ENCODE data around the gene TBCD.
A peak's percentile ranks its signal among the peaks of the same experiment; 100 is the strongest.
"Not testable (repeated sequence)": the region's sequence is repeated elsewhere in the genome, so short reads cannot be mapped to it uniquely, and the experiment has no call there.

TBCD gene

DNA sequence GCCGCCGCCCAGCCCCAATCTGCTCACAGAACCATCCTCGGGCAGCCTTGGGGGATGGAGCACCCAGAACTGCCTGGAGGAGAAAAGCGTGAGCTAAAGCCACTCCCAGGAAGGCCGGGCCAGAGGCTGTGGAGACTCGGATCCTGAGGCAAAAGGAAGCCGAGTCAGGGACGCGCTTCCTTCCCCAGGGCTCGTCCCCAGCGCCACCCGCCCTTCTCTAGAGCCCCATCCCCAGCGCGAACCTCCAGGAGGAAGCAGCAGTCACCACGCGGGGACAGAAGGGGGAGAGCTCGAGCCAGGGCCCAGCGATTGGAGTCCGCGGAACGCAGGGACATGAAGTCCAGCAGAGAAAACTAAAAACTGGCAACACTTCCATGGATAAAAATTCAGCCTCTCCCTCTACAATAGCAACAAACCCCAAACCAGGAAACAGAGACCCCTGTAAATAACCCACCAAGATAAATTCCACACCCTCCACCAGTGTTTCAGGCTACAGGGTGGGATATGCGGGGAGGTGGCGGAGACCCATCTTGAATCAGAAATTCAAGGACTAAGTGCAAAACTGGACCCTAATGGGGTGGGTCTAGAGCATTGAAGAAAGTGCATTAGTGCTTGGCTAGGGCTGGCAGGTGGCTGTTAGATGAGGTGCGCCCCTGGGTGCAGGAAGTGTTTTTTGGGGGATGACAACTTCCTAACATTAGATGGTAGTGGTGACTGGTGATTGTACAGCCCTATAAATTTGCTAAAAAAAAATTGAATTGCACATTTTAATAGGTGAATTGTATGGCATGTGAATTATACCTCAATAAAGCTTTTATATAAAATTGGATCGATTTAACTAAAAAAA lies 211.5 kb downstream of the TBCD start:
- TF ChIP-seq, protein P1, sequence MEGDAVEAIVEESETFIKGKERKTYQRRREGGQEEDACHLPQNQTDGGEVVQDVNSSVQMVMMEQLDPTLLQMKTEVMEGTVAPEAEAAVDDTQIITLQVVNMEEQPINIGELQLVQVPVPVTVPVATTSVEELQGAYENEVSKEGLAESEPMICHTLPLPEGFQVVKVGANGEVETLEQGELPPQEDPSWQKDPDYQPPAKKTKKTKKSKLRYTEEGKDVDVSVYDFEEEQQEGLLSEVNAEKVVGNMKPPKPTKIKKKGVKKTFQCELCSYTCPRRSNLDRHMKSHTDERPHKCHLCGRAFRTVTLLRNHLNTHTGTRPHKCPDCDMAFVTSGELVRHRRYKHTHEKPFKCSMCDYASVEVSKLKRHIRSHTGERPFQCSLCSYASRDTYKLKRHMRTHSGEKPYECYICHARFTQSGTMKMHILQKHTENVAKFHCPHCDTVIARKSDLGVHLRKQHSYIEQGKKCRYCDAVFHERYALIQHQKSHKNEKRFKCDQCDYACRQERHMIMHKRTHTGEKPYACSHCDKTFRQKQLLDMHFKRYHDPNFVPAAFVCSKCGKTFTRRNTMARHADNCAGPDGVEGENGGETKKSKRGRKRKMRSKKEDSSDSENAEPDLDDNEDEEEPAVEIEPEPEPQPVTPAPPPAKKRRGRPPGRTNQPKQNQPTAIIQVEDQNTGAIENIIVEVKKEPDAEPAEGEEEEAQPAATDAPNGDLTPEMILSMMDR (IDR thresholded peaks at IDR 0.05; ENCODE audit: control extremely low read depth, extremely low read depth, low read depth, missing control alignments) = peak; percentile 64
- ChIA-PET POLR2A (no interaction called here), CTCF (interaction anchor here (1.0 to 1.3 kb wide), 5 partner anchors 10 to 182 kb away, joined by 3 to 4 read pairs (median 3); no protein-coding TSS in a partner anchor)
- DNase-seq (ENCODE audit: extremely low spot score) = peak; percentile 62

DNA sequence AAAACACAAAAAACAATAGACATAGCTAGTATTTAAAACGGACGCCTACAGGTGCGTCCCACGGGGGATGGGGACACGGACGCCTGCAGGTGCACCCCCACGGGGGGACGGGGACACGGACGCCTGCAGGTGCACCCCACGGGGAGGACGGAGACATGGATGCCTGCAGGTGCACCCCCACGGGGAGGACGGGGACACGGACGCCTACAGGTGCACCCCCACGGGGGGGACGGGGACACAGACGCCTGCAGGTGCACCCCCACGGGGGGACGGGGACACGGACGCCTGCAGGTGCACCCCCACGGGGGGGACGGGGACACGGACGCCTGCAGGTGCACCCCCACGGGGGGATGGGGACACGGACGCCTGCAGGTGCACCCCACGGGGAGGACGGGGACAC lies 212.6 kb downstream of the TBCD start:
- CTCF ChIA-PET = interaction anchor here (1.2 kb wide), 1 partner anchor 52 kb away, joined by 3 read pairs; no protein-coding TSS in a partner anchor
- DNase-seq (ENCODE audit: extremely low spot score); POLR2A ChIA-PET: not testable (repeated sequence)

DNA sequence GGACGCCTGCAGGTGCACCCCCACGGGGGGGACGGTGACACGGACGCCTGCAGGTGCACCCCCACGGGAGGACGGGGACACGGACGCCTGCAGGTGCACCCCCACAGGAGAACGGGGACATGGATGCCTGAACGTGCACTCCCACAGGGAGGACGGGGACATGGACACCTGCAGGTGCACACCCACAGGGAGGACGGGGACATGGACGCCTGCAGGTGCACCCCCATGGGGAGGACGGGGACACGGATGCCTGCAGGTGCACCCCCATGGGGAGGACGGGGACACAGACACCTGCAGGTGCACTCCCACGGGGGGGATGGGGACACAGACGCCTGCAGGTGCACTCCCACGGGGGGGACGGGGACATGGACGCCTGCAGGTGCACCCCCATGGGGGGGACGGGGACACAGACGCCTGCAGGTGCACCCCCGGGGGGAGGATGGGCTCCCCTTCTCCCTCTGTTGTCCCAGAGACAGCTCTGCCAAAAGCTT lies 213.0 kb downstream of the TBCD start:
- ChIA-PET CTCF (no interaction called here), POLR2A (no interaction called here)
- TF ChIP-seq, protein P1 (IDR thresholded peaks at IDR 0.05; ENCODE audit: control extremely low read depth, extremely low read depth, low read depth, missing control alignments) = no peak
- no peak for DNase-seq (ENCODE audit: extremely low spot score)

DNA sequence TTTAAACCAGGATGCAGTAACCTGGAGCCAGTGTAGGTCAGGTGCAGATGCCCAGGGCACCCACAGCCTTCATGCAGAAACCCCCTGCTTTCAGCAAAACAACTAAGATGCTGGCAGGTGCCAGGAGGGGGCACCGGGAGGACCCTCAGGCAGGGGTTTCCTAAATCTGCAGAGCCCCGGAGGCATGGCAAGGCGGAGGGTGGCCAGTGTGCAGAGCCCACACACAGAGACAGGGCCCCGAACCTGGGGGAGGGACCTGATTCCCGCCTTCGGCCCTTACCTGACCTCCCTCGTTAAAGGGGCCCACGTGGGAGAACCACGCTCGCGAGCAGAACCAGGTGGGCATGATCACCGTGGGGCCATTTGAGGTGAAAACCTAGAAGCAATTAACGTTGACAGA lies 213.5 kb downstream of the TBCD start:
- ChIA-PET CTCF (no interaction called here), POLR2A (no interaction called here)
- TF ChIP-seq, protein P1 (IDR thresholded peaks at IDR 0.05; ENCODE audit: control extremely low read depth, extremely low read depth, low read depth, missing control alignments) = no peak
- DNase-seq (ENCODE audit: extremely low spot score) = no peak

DNA sequence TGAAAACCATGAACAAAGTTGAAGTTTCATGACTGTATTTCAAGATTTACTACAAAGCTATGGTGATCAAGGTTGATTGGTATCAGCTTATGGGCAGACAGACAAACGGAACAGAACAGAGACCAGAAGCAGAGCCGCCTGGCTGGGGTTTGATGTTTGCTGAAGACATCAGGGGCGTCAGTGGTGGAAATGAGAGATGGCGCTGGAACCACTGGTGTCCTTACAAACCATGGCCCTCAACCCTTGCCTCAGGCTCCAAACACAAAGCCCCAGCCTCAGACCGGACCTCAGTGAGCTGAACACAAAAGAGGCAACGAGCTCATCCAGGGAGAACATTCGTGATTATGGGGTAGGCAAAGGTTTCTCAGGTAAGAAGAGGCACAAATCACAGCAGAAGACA lies 214.6 kb downstream of the TBCD start:
- DNase-seq (ENCODE audit: extremely low spot score) = no peak
- TF ChIP-seq, protein P1 (IDR thresholded peaks at IDR 0.05; ENCODE audit: control extremely low read depth, extremely low read depth, low read depth, missing control alignments) = no peak
- POLR2A ChIA-PET = no interaction called here
- CTCF ChIA-PET = interaction anchor here (1.1 kb wide), 1 partner anchor 12 kb away, joined by 4 read pairs; no protein-coding TSS in a partner anchor

DNA sequence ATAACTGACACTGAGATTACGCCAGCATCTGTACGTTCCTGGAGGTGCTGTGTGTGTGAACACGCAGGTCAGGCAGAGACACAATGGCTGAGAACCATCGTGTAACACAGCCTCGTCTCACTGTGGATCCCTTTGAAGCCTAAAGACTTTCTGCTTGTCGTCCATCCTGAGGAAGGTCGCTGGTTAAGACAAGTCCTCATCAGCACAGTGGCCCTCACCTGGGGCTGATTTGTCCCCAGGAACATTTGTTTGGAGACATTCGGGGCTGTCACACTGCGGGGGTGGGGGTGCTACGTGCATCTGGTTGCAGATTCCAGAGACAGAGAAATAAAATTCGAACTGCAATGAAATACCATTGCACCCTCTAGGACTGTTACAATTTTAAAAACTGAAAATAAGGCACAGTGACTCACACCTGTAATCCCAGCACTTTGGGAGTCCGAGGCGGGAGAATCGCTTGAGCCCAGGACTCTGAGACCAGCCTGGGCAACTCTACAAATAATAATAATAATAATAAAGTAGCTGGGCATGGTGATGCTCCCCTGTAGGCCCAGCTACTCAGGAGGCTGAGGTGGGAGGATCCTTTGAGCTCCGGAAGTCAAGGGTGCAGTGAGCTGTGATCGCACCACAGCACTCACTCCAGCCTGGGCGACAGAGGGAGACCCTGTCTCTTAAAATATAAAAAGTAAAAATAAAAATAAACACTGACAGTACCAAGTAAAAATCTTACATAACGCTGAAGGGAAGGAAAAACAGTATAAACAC lies 215.6 kb downstream of the TBCD start:
- CTCF ChIA-PET = no interaction called here
- DNase-seq (ENCODE audit: extremely low spot score) = no peak
- POLR2A ChIA-PET = no interaction called here

DNA sequence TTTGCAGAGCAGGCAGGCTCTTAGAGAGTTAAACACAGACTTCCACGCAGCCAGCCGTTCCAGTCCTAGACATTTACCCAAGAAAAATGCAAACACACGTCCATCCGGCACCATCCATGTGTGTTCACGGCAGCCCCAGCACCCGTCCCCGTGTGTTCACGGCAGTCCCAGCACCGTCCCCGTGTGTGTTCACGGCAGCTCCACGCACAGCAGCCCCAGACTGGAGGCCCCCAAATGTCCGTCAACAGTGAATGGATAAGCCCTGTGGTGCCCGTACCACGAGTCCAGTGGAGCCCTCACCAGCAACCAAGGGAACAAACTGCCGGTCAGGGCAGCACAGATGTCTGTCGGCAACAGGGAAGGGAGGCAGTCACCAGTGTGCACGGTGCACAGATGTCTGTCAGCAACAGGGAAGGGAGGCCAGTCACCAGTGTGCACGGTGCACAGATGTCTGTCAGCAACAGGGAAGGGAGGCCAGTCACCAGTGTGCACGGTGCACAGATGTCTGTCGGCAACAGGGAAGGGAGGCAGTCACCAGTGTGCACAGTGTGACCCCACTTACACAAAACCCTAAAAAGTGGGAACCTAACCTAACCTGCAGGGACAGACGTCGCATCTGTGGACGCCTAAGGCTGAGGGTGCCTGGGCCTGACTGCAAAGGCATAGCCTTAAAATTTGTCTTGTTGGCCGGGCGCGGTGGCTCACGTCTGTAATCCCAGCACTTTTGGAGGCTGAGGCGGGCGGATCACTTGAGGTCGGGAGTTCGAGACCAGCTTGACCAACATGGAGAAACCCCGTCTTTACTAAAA lies 216.4 kb downstream of the TBCD start:
- POLR2A ChIA-PET; CTCF ChIA-PET; DNase-seq (ENCODE audit: extremely low spot score): not testable (repeated sequence)

More for the DNA sequence above, 215.6 kb downstream of the TBCD start:
- TF ChIP-seq, protein P1 (IDR thresholded peaks at IDR 0.05; ENCODE audit: control extremely low read depth, extremely low read depth, low read depth, missing control alignments) = no peak
